T-helper 1 cell treated with Interleukin-12 subunit alpha and Interleukin-12 subunit beta and Interleukin-4 antibody, amounts not matched to agents 30 μg/mL and 1 μg/mL, for 36 hours (primary cell): ENCODE data around the gene GABRR2.
A peak's percentile ranks its signal among the peaks of the same experiment; 100 is the strongest.

Experiments
- H3K27ac Mint-ChIP-seq: one replicate; pipeline ENCODE4 v1.8.0; 2021; ENCODE audit warnings: mild to moderate bottlenecking, mixed read lengths
- H3K27me3 Mint-ChIP-seq: one replicate; pipeline ENCODE4 v1.8.0; 2021; ENCODE audit warnings: low read depth, mixed read lengths
- H3K36me3 Mint-ChIP-seq: one replicate; pipeline ENCODE4 v1.8.0; 2021; ENCODE audit warnings: low read depth, mixed read lengths
- H3K4me1 Mint-ChIP-seq: one replicate; pipeline ENCODE4 v1.8.0; 2021; ENCODE audit warnings: low read depth, mixed read lengths
- H3K4me3 Mint-ChIP-seq: one replicate; pipeline ENCODE4 v1.8.0; 2021; ENCODE audit warnings: mild to moderate bottlenecking, moderate library complexity, mixed read lengths
- H3K9me3 Mint-ChIP-seq: one replicate; pipeline ENCODE4 v1.8.0; 2021; ENCODE audit warnings: mixed read lengths

GABRR2 gene

GRCh38 chr6:89348372-89348771, 33.3 kb upstream of the GABRR2 start:
- H3K36me3 Mint-ChIP-seq: peaks cover 2% of the 10 kb centered on the region
- H3K4me3 Mint-ChIP-seq: no peak overlapping the region
- H3K9me3 Mint-ChIP-seq: no peaks in the 10 kb centered on the region
- H3K4me1 Mint-ChIP-seq: peaks cover 47% of the 10 kb centered on the region
- H3K27ac Mint-ChIP-seq: no peak overlapping the region
- H3K27me3 Mint-ChIP-seq: no peaks in the 10 kb centered on the region

- Mint-ChIP-seq H3K27me3 (no peaks in the 10 kb centered on the region), H3K4me1 (peaks cover 46% of the 10 kb centered on the region), H3K9me3 (no peaks in the 10 kb centered on the region), H3K27ac (no peak overlapping the region), H3K4me3 (no peak overlapping the region), H3K36me3 (peaks cover 2% of the 10 kb centered on the region)
Measured at GRCh38 chr6:89347825-89348224, 32.7 kb upstream of the GABRR2 start.

- Mint-ChIP-seq H3K36me3 (peaks cover 5% of the 10 kb centered on the region), H3K4me3 (no peak overlapping the region), H3K27ac (no peak overlapping the region), H3K4me1 (peaks cover 43% of the 10 kb centered on the region), H3K9me3 (no peaks in the 10 kb centered on the region), H3K27me3 (no peaks in the 10 kb centered on the region)
Measured at GRCh38 chr6:89346433-89346832, 31.3 kb upstream of the GABRR2 start.

GRCh38 chr6:89339565-89339964, 24.5 kb upstream of the GABRR2 start:
- H3K4me3 Mint-ChIP-seq: no peak overlapping the region
- peaks cover 8% of the 10 kb centered on the region for H3K4me1 Mint-ChIP-seq
- peak overlapping the region; percentile 5 for H3K27ac Mint-ChIP-seq
- no peaks in the 10 kb centered on the region for H3K27me3 Mint-ChIP-seq
- no peaks in the 10 kb centered on the region for H3K9me3 Mint-ChIP-seq
- H3K36me3 Mint-ChIP-seq: peaks cover 38% of the 10 kb centered on the region

- peaks cover 5% of the 10 kb centered on the region for H3K4me1 Mint-ChIP-seq
- H3K9me3 Mint-ChIP-seq: no peaks in the 10 kb centered on the region
- peaks cover 44% of the 10 kb centered on the region for H3K36me3 Mint-ChIP-seq
- H3K27me3 Mint-ChIP-seq: no peaks in the 10 kb centered on the region
- no peak overlapping the region for H3K27ac Mint-ChIP-seq
- H3K4me3 Mint-ChIP-seq: no peak overlapping the region
Measured at GRCh38 chr6:89335164-89335563, 20.1 kb upstream of the GABRR2 start.

- Mint-ChIP-seq H3K4me3 (no peak overlapping the region), H3K4me1 (peaks cover 4% of the 10 kb centered on the region), H3K9me3 (no peaks in the 10 kb centered on the region), H3K27me3 (no peaks in the 10 kb centered on the region), H3K27ac (no peak overlapping the region), H3K36me3 (peaks cover 38% of the 10 kb centered on the region)
Measured at GRCh38 chr6:89330910-89331309, 15.8 kb upstream of the GABRR2 start.

GRCh38 chr6:89328976-89329375, 13.9 kb upstream of the GABRR2 start:
- Mint-ChIP-seq H3K9me3 (no peaks in the 10 kb centered on the region), H3K27me3 (no peaks in the 10 kb centered on the region), H3K4me3 (no peak overlapping the region), H3K36me3 (peaks cover 40% of the 10 kb centered on the region), H3K27ac (no peak overlapping the region), H3K4me1 (peaks cover 4% of the 10 kb centered on the region)

- no peaks in the 10 kb centered on the region for H3K9me3 Mint-ChIP-seq
- peaks cover 31% of the 10 kb centered on the region for H3K36me3 Mint-ChIP-seq
- peaks cover 8% of the 10 kb centered on the region for H3K4me1 Mint-ChIP-seq
- no peak overlapping the region for H3K4me3 Mint-ChIP-seq
- H3K27ac Mint-ChIP-seq: no peak overlapping the region
- H3K27me3 Mint-ChIP-seq: no peaks in the 10 kb centered on the region
Measured at GRCh38 chr6:89324304-89324703, 9.2 kb upstream of the GABRR2 start.

- Mint-ChIP-seq H3K27me3 (no peaks in the 10 kb centered on the region), H3K27ac (no peak overlapping the region), H3K36me3 (peaks cover 26% of the 10 kb centered on the region)
Measured at GRCh38 chr6:89323511-89323971, 8.4 kb upstream of the GABRR2 start.

GRCh38 chr6:89321131-89321970, 6.3 kb upstream of the GABRR2 start:
- H3K36me3 Mint-ChIP-seq: peaks cover 27% of the 10 kb centered on the region
- H3K27me3 Mint-ChIP-seq: no peaks in the 10 kb centered on the region
- H3K9me3 Mint-ChIP-seq: no peaks in the 10 kb centered on the region
- peaks cover 6% of the 10 kb centered on the region for H3K4me1 Mint-ChIP-seq
- no peak overlapping the region for H3K4me3 Mint-ChIP-seq
- no peak overlapping the region for H3K27ac Mint-ChIP-seq

More at GRCh38 chr6:89323511-89323971, 8.4 kb upstream of the GABRR2 start:
- Mint-ChIP-seq H3K9me3 (no peaks in the 10 kb centered on the region), H3K4me3 (no peak overlapping the region), H3K4me1 (peaks cover 6% of the 10 kb centered on the region)

- H3K4me1 Mint-ChIP-seq: peaks cover 6% of the 10 kb centered on the region
- no peaks in the 10 kb centered on the region for H3K27me3 Mint-ChIP-seq
- peaks cover 27% of the 10 kb centered on the region for H3K36me3 Mint-ChIP-seq
- no peak overlapping the region for H3K27ac Mint-ChIP-seq
- no peaks in the 10 kb centered on the region for H3K9me3 Mint-ChIP-seq
- no peak overlapping the region for H3K4me3 Mint-ChIP-seq
Measured at GRCh38 chr6:89320012-89320559, 5.0 kb upstream of the GABRR2 start.

- Mint-ChIP-seq H3K27me3 (no peaks in the 10 kb centered on the region), H3K27ac (no peak overlapping the region), H3K4me3 (no peak overlapping the region), H3K9me3 (no peaks in the 10 kb centered on the region), H3K4me1 (peaks cover 6% of the 10 kb centered on the region), H3K36me3 (peaks cover 24% of the 10 kb centered on the region)
Measured at GRCh38 chr6:89317067-89317466, 2.0 kb upstream of the GABRR2 start.

- Mint-ChIP-seq H3K4me3 (no peak overlapping the region), H3K9me3 (no peaks in the 10 kb centered on the region), H3K27ac (no peak overlapping the region), H3K27me3 (no peaks in the 10 kb centered on the region), H3K36me3 (peaks cover 14% of the 10 kb centered on the region), H3K4me1 (no peaks in the 10 kb centered on the region)
Measured at GRCh38 chr6:89314692-89315091, 407 bp downstream of the GABRR2 start.

GRCh38 chr6:89313006-89313405, 2.1 kb downstream of the GABRR2 start:
- Mint-ChIP-seq H3K36me3 (peaks cover 10% of the 10 kb centered on the region), H3K4me1 (no peaks in the 10 kb centered on the region), H3K27me3 (no peaks in the 10 kb centered on the region), H3K27ac (no peak overlapping the region), H3K4me3 (no peak overlapping the region), H3K9me3 (no peaks in the 10 kb centered on the region)

- Mint-ChIP-seq H3K4me1 (no peaks in the 10 kb centered on the region), H3K27ac (no peak overlapping the region), H3K36me3 (peaks cover 6% of the 10 kb centered on the region), H3K27me3 (no peaks in the 10 kb centered on the region), H3K4me3 (no peak overlapping the region), H3K9me3 (no peaks in the 10 kb centered on the region)
Measured at GRCh38 chr6:89311853-89312531, 3.1 kb downstream of the GABRR2 start.
